ENCODE results near the gene WNT16. TPM values are rescaled to one million over a fixed set of nuclear protein-coding genes. Genes with fewer than 3 reads are reported as not detected.

WNT16 gene
- total RNA-seq, 1 experiment from 2014 or later = 0.39 TPM

GRCh38 chr7:121383235-121383910, 54.6 kb downstream of the WNT16 start:
- CTCF ChIA-PET = no interaction called here
- Histone ChIP-seq H3K27ac (ENCODE audit: low read length) (no peak overlapping the region), H3K36me3 (ENCODE audit: control insufficient read depth, insufficient read depth, low read length) (peaks cover 4% of the 10 kb centered on the region; the same call in 1 of the 2 replicates), H3K4me1 (ENCODE audit: control insufficient read depth, insufficient read depth, low read length) (peaks cover 5% of the 10 kb centered on the region; the same call in 1 of the 2 replicates), H3K27me3 (ENCODE audit: control insufficient read depth, insufficient read depth, low read length) (no peaks in the 10 kb centered on the region), H3K4me3 (ENCODE audit: low read depth in 2 of 2, low read length in 2 of 2) (no peak overlapping the region), H3K9me3 (ENCODE audit: control insufficient read depth, insufficient read depth, low read depth, low read length) (no peaks in the 10 kb centered on the region)
- in situ Hi-C loops (cut with HindIII; ENCODE audit: low pct_unique_long_range_greater_than_20kb, low sequenced_read_pairs) (no loop called here), intact Hi-C loops (cut with micrococcal nuclease; ENCODE audit: unreplicated experiment) (no loop called here)
- BruUV-seq (replicated peaks) = no TSS peak
- POLR2A ChIA-PET = no interaction called here
- ATAC-seq (no peak), DNase-seq (ENCODE audit: low read depth, low spot score) (no peak)
- TF ChIP-seq CTCF (IDR thresholded peaks at IDR 0.05) (no peak), SIN3A (IDR thresholded peaks at IDR 0.05; ENCODE audit: borderline replicate concordance, insufficient read depth, low read depth, low read length) (no peak), REST (IDR thresholded peaks at IDR 0.05; ENCODE audit: insufficient read depth in 1 of 2, low read depth in 2 of 2, low read length in 1 of 2) (no peak), TCF7L2 (IDR thresholded peaks at IDR 0.05; ENCODE audit: low read depth, low read length) (no peak), POLR2AphosphoS5 (IDR thresholded peaks at IDR 0.05; ENCODE audit: low read depth, low read length) (no peak)

GRCh38 chr7:121384265-121384664, 55.5 kb downstream of the WNT16 start:
- no peaks in the 10 kb centered on the region for H3K27me3 ChIP-seq (ENCODE audit: control insufficient read depth, insufficient read depth, low read length)
- ATAC-seq = no peak
- H3K9me3 ChIP-seq (ENCODE audit: control insufficient read depth, insufficient read depth, low read depth, low read length) = no peaks in the 10 kb centered on the region
- no TSS peak for BruUV-seq (replicated peaks)
- ChIA-PET CTCF (no interaction called here), POLR2A (no interaction called here)
- peaks cover 5% of the 10 kb centered on the region; the same call in 1 of the 2 replicates for H3K4me1 ChIP-seq (ENCODE audit: control insufficient read depth, insufficient read depth, low read length)
- H3K4me3 ChIP-seq (ENCODE audit: low read depth in 2 of 2, low read length in 2 of 2) = no peak overlapping the region
- TF ChIP-seq REST (IDR thresholded peaks at IDR 0.05; ENCODE audit: insufficient read depth in 1 of 2, low read depth in 2 of 2, low read length in 1 of 2) (no peak), CTCF (IDR thresholded peaks at IDR 0.05) (no peak), SIN3A (IDR thresholded peaks at IDR 0.05; ENCODE audit: borderline replicate concordance, insufficient read depth, low read depth, low read length) (no peak), POLR2AphosphoS5 (IDR thresholded peaks at IDR 0.05; ENCODE audit: low read depth, low read length) (no peak), TCF7L2 (IDR thresholded peaks at IDR 0.05; ENCODE audit: low read depth, low read length) (no peak)
- no peak overlapping the region for H3K27ac ChIP-seq (ENCODE audit: low read length)
- DNase-seq (ENCODE audit: low read depth, low spot score) = no peak
- in situ Hi-C loops (cut with HindIII; ENCODE audit: low pct_unique_long_range_greater_than_20kb, low sequenced_read_pairs) (no loop called here), intact Hi-C loops (cut with micrococcal nuclease; ENCODE audit: unreplicated experiment) (no loop called here)
- peaks cover 4% of the 10 kb centered on the region; the same call in 1 of the 2 replicates for H3K36me3 ChIP-seq (ENCODE audit: control insufficient read depth, insufficient read depth, low read length)
